Measurements from ENCODE around the gene CALHM2.

CALHM2 gene

DNA sequence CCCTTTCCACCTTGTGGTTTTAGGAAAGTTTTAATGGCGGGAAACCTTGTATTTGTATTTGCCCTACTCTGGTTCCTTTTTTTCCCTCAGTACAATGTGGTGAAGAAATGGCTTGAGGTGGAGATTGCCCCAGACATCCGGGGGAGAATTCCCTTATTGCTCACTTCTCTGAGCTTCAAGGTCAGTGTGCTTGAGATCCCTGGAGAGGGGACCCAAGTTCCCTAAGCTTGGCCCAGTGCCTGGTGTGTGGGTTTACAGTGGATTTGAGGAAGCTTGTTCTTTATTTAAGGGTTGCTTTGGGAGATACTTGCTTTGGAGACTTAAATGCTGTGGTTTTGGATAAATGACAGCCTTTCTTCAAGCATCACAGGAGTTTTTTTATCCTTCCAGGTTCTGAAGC, 18.3 kb downstream of the CALHM2 start:
- no peak overlapping the region for H3K4me3 ChIP-seq (ENCODE audit: low read depth, low read length)
- TF ChIP-seq, protein P1, sequence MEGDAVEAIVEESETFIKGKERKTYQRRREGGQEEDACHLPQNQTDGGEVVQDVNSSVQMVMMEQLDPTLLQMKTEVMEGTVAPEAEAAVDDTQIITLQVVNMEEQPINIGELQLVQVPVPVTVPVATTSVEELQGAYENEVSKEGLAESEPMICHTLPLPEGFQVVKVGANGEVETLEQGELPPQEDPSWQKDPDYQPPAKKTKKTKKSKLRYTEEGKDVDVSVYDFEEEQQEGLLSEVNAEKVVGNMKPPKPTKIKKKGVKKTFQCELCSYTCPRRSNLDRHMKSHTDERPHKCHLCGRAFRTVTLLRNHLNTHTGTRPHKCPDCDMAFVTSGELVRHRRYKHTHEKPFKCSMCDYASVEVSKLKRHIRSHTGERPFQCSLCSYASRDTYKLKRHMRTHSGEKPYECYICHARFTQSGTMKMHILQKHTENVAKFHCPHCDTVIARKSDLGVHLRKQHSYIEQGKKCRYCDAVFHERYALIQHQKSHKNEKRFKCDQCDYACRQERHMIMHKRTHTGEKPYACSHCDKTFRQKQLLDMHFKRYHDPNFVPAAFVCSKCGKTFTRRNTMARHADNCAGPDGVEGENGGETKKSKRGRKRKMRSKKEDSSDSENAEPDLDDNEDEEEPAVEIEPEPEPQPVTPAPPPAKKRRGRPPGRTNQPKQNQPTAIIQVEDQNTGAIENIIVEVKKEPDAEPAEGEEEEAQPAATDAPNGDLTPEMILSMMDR (IDR thresholded peaks at IDR 0.05; ENCODE audit: low read depth, low read length, missing control alignments) = no peak
- DNase-seq (ENCODE audit: low read depth) = no peak

DNA sequence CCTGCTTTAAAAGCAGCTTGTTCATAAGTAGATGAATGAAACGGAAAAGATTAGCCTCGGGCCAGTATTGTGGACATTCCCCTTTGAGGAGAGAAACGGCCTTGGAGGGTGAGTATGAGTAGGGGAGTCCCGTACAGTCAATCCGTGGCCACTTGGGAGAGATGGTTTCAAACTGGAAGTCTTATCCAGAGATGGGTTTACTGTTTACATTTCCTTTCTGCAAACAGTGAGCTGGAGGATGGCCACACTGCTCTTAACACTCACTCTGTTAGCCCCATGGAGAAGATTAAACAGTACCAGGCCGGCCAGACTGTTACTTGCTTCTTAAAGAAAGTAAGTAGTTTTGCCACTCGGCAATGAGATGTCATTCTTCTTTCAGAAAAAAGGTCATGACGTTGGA, 20.3 kb downstream of the CALHM2 start:
- no peak overlapping the region for H3K4me3 ChIP-seq (ENCODE audit: low read depth, low read length)
- TF ChIP-seq, protein P1 (IDR thresholded peaks at IDR 0.05; ENCODE audit: low read depth, low read length, missing control alignments) = no peak
- DNase-seq (ENCODE audit: low read depth) = no peak

DNA sequence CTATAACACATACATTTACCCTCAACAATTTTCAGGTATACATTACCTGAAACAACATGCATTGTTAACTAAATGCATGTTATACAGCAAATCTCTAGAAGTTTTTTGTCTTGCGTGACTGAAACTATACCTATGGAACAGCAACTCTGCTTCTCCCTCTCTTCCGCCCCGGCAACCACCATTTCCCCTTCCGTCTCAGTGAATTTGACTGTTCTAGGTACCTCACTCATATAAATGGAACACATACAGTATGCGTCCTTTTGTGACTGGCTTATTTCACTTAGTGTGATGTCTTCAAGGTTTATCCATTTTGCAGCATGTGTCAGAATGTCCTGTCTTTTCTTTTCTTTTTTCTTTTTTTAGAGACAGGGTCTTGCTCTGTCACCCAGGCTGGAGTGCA, 22.5 kb downstream of the CALHM2 start:
- TF ChIP-seq, protein P1 (IDR thresholded peaks at IDR 0.05; ENCODE audit: low read depth, low read length, missing control alignments) = no peak
- no peak overlapping the region for H3K4me3 ChIP-seq (ENCODE audit: low read depth, low read length)
- no peak for DNase-seq (ENCODE audit: low read depth)

DNA sequence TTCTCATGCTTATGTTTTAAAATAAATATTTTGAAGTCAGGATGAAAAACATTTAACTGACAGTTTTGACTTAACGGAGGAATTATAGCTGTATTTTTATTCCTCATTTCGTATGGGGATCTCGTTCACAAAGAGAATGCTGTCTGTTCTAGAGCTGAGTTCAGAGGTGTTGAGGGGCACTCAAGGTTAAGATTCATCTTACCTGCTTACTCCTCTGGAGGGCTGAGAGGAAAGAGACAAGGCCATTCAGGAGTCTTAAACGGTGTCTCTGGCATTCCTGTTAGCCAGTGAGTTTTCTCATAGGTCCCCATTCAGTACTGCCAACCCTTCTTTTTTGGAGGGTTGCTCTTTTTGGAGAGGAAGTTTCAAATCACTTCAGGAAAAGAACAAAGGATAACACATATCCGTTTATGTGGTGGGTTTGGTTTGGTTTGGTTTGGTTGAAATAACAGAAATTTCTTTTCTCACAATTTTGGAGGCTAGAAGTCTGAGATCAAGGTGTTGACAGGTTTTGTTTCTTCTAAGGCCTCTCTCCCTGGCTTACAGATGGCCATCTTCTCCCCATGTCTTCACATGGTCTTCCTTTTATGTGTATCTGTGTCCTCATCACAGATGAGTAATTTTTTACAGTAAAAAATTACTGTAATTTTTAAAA, 23.1 kb downstream of the CALHM2 start:
- DNase-seq (ENCODE audit: low read depth) = no peak
- H3K4me3 ChIP-seq (ENCODE audit: low read depth, low read length) = no peak overlapping the region
- TF ChIP-seq, protein P1 (IDR thresholded peaks at IDR 0.05; ENCODE audit: low read depth, low read length, missing control alignments) = no peak

DNA sequence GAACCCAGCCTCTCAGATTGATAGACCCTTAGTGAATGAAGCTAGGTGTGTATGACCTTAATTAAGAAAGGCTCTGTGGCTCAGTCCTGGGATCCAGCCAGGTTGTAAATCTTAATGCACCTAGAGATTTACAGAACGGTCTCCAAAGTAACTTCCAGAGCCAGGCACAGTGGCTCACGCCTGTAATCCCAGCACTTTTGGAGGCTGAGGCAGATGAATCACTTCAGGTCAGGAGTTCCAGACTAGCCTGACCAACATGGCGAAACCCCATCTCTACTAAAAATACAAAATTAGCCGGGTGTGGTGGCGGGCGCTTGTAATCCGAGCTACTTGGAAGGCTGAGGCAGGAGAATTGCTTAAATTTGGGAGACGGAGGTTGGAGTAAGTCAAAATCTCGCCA, 24.3 kb downstream of the CALHM2 start:
- DNase-seq (ENCODE audit: low read depth) = no peak
- TF ChIP-seq, protein P1 (IDR thresholded peaks at IDR 0.05; ENCODE audit: low read depth, low read length, missing control alignments) = no peak
- H3K4me3 ChIP-seq (ENCODE audit: low read depth, low read length) = no peak overlapping the region

DNA sequence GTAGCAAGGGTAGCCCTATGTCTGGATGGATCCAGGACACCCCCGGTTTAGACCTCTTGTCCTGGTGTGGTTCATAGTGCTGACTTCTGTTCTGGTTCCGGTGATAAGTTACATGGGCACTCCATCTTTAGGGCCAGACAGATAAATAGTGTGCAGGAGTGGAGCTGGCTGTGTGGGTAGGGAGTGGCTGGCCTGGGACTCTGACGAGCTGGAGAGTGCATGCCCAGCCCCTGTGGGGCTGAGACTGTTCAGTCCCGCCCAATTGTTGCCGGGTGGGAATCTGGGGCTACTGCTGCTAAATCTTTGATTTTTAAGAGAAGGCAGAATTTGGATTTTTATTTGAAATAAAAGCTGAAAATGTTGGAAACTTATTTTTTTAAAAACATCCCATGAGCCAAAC, 28.4 kb downstream of the CALHM2 start:
- DNase-seq (ENCODE audit: low read depth) = no peak
- no peak overlapping the region for H3K4me3 ChIP-seq (ENCODE audit: low read depth, low read length)
- TF ChIP-seq, protein P1 (IDR thresholded peaks at IDR 0.05; ENCODE audit: low read depth, low read length, missing control alignments) = no peak

DNA sequence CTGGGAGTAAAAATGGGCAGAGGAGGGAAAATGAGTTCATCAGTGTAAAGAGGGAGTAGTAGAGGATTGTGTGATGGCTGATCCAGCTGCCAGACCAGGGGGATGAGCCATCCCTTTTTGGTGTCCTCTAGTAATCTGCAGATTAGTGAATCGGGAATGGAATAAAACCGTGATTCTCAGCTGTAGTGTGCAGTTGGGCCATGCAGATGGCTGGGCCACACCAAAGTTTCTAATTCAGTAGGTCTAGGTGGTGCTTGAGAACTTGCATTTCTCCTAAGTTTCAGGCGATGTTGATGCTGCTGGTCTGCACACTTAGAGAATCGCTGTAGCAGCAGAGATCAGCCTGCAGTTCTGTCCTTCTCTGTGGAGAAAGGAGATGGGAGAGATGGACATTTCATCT, 33.1 kb downstream of the CALHM2 start:
- DNase-seq (ENCODE audit: low read depth) = no peak
- TF ChIP-seq, protein P1 (IDR thresholded peaks at IDR 0.05; ENCODE audit: low read depth, low read length, missing control alignments) = no peak
- no peak overlapping the region for H3K4me3 ChIP-seq (ENCODE audit: low read depth, low read length)

Data from GM12864 (cell line).